HG03097 (cell line): ENCODE data around the gene ST6GALNAC6.
"Not testable (repeated sequence)": the region's sequence is repeated elsewhere in the genome, so short reads cannot be mapped to it uniquely, and the experiment has no call there.

Source experiments
- ATAC-seq: cut with Tn5 transposase; IDR thresholded peaks from one replicate; pipeline ENCODE4 v1.9.1; 2021; ENCODE audit not compliant: unreplicated experiment, low FRiP score

ST6GALNAC6 gene

GRCh38 chr9:127860260-127860659 lies 39.1 kb downstream of the ST6GALNAC6 start:
- ATAC-seq = no peak

- ATAC-seq = no peak
These were observed 41.3 kb downstream of the ST6GALNAC6 start for GRCh38 chr9:127858041-127858512.

GRCh38 chr9:127857278-127857677 lies 42.1 kb downstream of the ST6GALNAC6 start:
- ATAC-seq = no peak

GRCh38 chr9:127856729-127857116 lies 42.7 kb downstream of the ST6GALNAC6 start:
- no peak for ATAC-seq

- no peak for ATAC-seq
These were observed 43.2 kb downstream of the ST6GALNAC6 start for GRCh38 chr9:127856094-127856728.

- no peak for ATAC-seq
These were observed 43.9 kb downstream of the ST6GALNAC6 start for GRCh38 chr9:127855522-127855921.

GRCh38 chr9:127854960-127855359 lies 44.4 kb downstream of the ST6GALNAC6 start:
- ATAC-seq = no peak

GRCh38 chr9:127854184-127854806 lies 45.1 kb downstream of the ST6GALNAC6 start, which contains the start of gene ENG:
TSS of gene ENG (minus strand) at chr9:127854658. CDS start at chr9:127854355, 303 bp downstream.
- ATAC-seq = no peak

GRCh38 chr9:127853312-127854183 lies 45.9 kb downstream of the ST6GALNAC6 start:
- ATAC-seq = no peak

GRCh38 chr9:127852829-127853228 lies 46.6 kb downstream of the ST6GALNAC6 start:
- no peak for ATAC-seq

- no peak for ATAC-seq
These were observed 49.0 kb downstream of the ST6GALNAC6 start for GRCh38 chr9:127850286-127850830.

GRCh38 chr9:127848756-127849504 lies 50.5 kb downstream of the ST6GALNAC6 start:
- ATAC-seq = no peak

GRCh38 chr9:127847833-127848755 lies 51.3 kb downstream of the ST6GALNAC6 start:
- ATAC-seq = no peak

- no peak for ATAC-seq
These were observed 52.3 kb downstream of the ST6GALNAC6 start for GRCh38 chr9:127847178-127847510.

GRCh38 chr9:127846443-127847177 lies 52.8 kb downstream of the ST6GALNAC6 start:
- ATAC-seq = no peak

- not testable (repeated sequence) for ATAC-seq
These were observed 53.8 kb downstream of the ST6GALNAC6 start for GRCh38 chr9:127845619-127846018.

- no peak for ATAC-seq
These were observed 54.5 kb downstream of the ST6GALNAC6 start for GRCh38 chr9:127844821-127845359.

GRCh38 chr9:127841087-127841835 lies 58.1 kb downstream of the ST6GALNAC6 start:
- no peak for ATAC-seq
